ENCODE measurements around the gene FAM111A. TPM values are rescaled to one million over a fixed set of nuclear protein-coding genes. Genes with fewer than 3 reads are reported as not detected.

Gene FAM111A
- total RNA-seq, 1 experiment from 2014 or later = 20.1 TPM

DNA sequence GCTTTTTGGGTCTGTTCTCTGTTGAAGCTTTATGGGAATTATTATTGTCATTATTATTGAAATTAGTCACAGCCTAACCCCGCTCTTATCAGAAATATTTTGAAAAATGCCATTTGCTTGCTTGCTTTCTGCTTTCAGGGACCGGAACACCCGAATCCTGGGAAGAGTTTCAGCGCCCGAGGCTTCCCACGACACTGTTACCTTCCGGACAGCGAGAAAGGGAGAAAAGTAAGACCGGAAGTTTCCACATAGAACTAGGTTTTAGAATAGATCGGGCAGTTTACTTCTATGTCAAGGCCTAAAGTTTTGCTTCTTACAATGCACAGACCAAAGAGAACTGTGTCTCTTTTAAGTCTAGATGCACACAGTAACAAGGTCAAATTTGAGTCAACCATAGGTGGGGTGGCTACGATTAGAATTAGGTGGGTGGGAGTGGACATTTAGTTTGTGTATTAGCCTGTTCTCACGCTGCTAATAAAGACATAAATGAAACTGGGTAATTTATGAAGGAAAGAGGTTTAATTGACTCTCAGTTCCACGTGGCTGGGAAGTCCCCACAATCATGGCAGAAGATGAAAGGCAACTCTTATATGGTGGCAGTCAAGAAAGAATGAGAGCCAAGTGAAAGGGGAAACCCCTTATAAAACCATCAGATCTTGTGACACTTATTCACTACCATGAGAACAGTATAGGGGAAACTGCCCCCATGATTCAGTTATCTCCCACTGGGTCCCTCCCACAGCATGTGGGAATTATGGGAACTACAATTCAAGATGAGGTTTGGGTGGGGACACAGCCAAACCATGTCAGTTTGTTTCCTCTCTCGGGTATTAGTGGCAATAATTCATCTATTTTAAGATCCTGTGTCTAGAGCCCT lies 57.1 kb downstream of the FAM111A start:
- H2AK5ac ChIP-seq (ENCODE audit: insufficient read length, low read length) = no peak overlapping the region
- no peak overlapping the region for H3T11ph ChIP-seq (ENCODE audit: low read length)
- no peak overlapping the region for H2BK5ac ChIP-seq (ENCODE audit: insufficient read length, low read length)
- H3K14ac ChIP-seq (ENCODE audit: insufficient read depth, low read length) = no peak overlapping the region
- no peak overlapping the region for H2AFZ ChIP-seq (ENCODE audit: low read length)
- H3K23ac ChIP-seq (ENCODE audit: insufficient read length, low read depth, low read length) = no peak overlapping the region
- no peak overlapping the region for H3K4ac ChIP-seq (ENCODE audit: low read depth, low read length)
- no peaks in the 10 kb centered on the region for H4K20me1 ChIP-seq (ENCODE audit: control insufficient read depth, insufficient read depth, insufficient read length)
- no peak overlapping the region for H2BK15ac ChIP-seq (ENCODE audit: low read depth, low read length)
- no peak overlapping the region for H3K9ac ChIP-seq (ENCODE audit: extremely low read depth, insufficient read length, low read length)
- H3K9me3 ChIP-seq (ENCODE audit: control insufficient read depth, low read depth, low read length) = peaks cover 6% of the 10 kb centered on the region
- H4K91ac ChIP-seq (ENCODE audit: insufficient read length, low read depth, low read length) = no peak overlapping the region
- H3K56ac ChIP-seq (ENCODE audit: insufficient read length, low read depth, low read length) = no peak overlapping the region
- H2BK12ac ChIP-seq (ENCODE audit: insufficient read length, low read depth, low read length) = no peak overlapping the region
- no peak for DNase-seq
- no peak overlapping the region for H3K18ac ChIP-seq (ENCODE audit: insufficient read length, low read depth, low read length)
- no peak overlapping the region for H3K4me3 Mint-ChIP-seq
- H3K9me3 Mint-ChIP-seq = peaks cover 0 to 4% of the 10 kb centered on the region in 2 experiments; a peak in 3 of 5 replicates
- no peaks in the 10 kb centered on the region for H3K27me3 Mint-ChIP-seq (ENCODE audit: low read depth)
- no peak overlapping the region for H3K4me2 ChIP-seq (ENCODE audit: insufficient read depth, insufficient read length, low read length)
- no peak overlapping the region for H3K27ac ChIP-seq (ENCODE audit: insufficient read length, low read depth, low read length)
- no peaks in the 10 kb centered on the region for H3K79me1 ChIP-seq (ENCODE audit: insufficient read depth, low read depth, low read length, poor library complexity, severe bottlenecking)
- H3K27ac Mint-ChIP-seq = peak overlapping the region in 1 of 3 experiments; percentile 55; a peak in 1 of 7 replicates
- H2BK20ac ChIP-seq (ENCODE audit: low read depth, low read length, poor library complexity, severe bottlenecking) = no peak overlapping the region
- H3K36me3 Mint-ChIP-seq (ENCODE audit: insufficient read depth in 1 of 3, low read depth in 3 of 3) = peaks cover 39 to 66% (median 41%) of the 10 kb centered on the region in 3 experiments
- H4K5ac ChIP-seq (ENCODE audit: insufficient read length, low read depth, low read length) = no peak overlapping the region
- TF ChIP-seq, protein P1, sequence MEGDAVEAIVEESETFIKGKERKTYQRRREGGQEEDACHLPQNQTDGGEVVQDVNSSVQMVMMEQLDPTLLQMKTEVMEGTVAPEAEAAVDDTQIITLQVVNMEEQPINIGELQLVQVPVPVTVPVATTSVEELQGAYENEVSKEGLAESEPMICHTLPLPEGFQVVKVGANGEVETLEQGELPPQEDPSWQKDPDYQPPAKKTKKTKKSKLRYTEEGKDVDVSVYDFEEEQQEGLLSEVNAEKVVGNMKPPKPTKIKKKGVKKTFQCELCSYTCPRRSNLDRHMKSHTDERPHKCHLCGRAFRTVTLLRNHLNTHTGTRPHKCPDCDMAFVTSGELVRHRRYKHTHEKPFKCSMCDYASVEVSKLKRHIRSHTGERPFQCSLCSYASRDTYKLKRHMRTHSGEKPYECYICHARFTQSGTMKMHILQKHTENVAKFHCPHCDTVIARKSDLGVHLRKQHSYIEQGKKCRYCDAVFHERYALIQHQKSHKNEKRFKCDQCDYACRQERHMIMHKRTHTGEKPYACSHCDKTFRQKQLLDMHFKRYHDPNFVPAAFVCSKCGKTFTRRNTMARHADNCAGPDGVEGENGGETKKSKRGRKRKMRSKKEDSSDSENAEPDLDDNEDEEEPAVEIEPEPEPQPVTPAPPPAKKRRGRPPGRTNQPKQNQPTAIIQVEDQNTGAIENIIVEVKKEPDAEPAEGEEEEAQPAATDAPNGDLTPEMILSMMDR (conservative IDR thresholded peaks at IDR 0.05) = no peak
- H2BK120ac ChIP-seq (ENCODE audit: low read depth, low read length, poor library complexity, severe bottlenecking) = no peak overlapping the region
- no peaks in the 10 kb centered on the region; the same call in 1 of the 2 replicates for H3K79me2 ChIP-seq (ENCODE audit: insufficient read depth, low read length)
- H3K27me3 ChIP-seq (ENCODE audit: insufficient read depth, low read length) = no peaks in the 10 kb centered on the region
- H3K23me2 ChIP-seq (ENCODE audit: insufficient read length, low read depth, low read length, poor library complexity, severe bottlenecking) = no peaks in the 10 kb centered on the region
- no peak overlapping the region for H4K8ac ChIP-seq (replicated peaks; ENCODE audit: insufficient read length, low read depth, low read length)
- H3K4me1 ChIP-seq (ENCODE audit: insufficient read depth, low read length) = no peaks in the 10 kb centered on the region
- WGBS (ENCODE audit: extremely low coverage, insufficient read length, low lambda C conversion rate) = no CpG with 5 or more reads among the region's 14 CpGs
- H3K4me1 Mint-ChIP-seq = peaks cover 2 to 3% of the 10 kb centered on the region in 2 experiments; a peak in 2 of 4 replicates
